HepG2 (cell line): ENCODE data around the gene UTP15. TPM values are rescaled to one million over a fixed set of nuclear protein-coding genes. Genes with fewer than 3 reads are reported as not detected.
A peak's percentile ranks its signal among the peaks of the same experiment; 100 is the strongest.

ENCODE experiments used
- ATF6 ChIP-seq: sonication (generic); formaldehyde crosslinking; conservative IDR thresholded peaks from 2 replicates; pipeline ENCODE4 v1.4.0; 2020; ENCODE audit warnings: missing genetic modification reagents
- BCL6 ChIP-seq: IDR thresholded peaks from 2 replicates; pipeline ENCODE4 v1.6.1; 2016; ENCODE audit warnings: missing genetic modification reagents, missing compliant biosample characterization
- CENPT ChIP-seq: sonication (generic); formaldehyde crosslinking; IDR thresholded peaks from 2 replicates; pipeline ENCODE4 v1.8.0; 2022; ENCODE audit warnings: low read depth, mild to moderate bottlenecking, moderate library complexity, missing genetic modification reagents
- GABPA ChIP-seq, 2 experiments: IDR thresholded peaks; 2 replicates each; pipeline ENCODE4 v1.6.1; 2011 to 2016; ENCODE audit warnings: low read depth in 2 of 2, low read length in 1 of 2, missing biosample characterization in 1 of 2, missing genetic modification characterization in 1 of 2
- GATAD2A ChIP-seq: IDR thresholded peaks from 2 replicates; pipeline ENCODE4 v1.6.1; 2016
- HMGXB4 ChIP-seq, 2 experiments: sonication (generic) in 1 of 2; formaldehyde crosslinking in 1 of 2; IDR thresholded peaks; 2 replicates each; pipeline versions ENCODE4 v1.4.0 to v1.6.1; 2018 to 2020; ENCODE audit warnings: missing genetic modification reagents in 2 of 2, borderline replicate concordance in 1 of 2, low read depth in 1 of 2, mild to moderate bottlenecking in 1 of 2, missing biosample characterization in 1 of 2
- KDM5A ChIP-seq: fragments of 200-600 bp; sonication (generic); IDR thresholded peaks from 2 replicates; pipeline ENCODE4 v1.7.0; 2018; ENCODE audit warnings: antibody characterized with exemption, mild to moderate bottlenecking, low read length, borderline replicate concordance
- MED8 ChIP-seq: sonication (generic); formaldehyde crosslinking; IDR thresholded peaks from 2 replicates; pipeline ENCODE4 v1.8.1; 2023; ENCODE audit warnings: mild to moderate bottlenecking, missing genetic modification reagents; ENCODE audit not compliant: insufficient replicate concordance
- NFKBIZ ChIP-seq: IDR thresholded peaks from 2 replicates; pipeline ENCODE4 v1.6.1; 2018; ENCODE audit warnings: missing genetic modification reagents, missing compliant biosample characterization
- NONO ChIP-seq, 2 experiments: fragments of 450-650 bp in 1 of 2; sonication (generic) in 1 of 2; formaldehyde crosslinking in 1 of 2; IDR thresholded peaks in 1 of 2; conservative IDR thresholded peaks in 1 of 2; 2 replicates each; pipeline versions ENCODE4 v1.6.1 to v1.8.0; 2017 to 2022; ENCODE audit warnings: mild to moderate bottlenecking in 1 of 2, missing genetic modification reagents in 1 of 2, moderate library complexity in 1 of 2
- PHF8 ChIP-seq: sonication (generic); formaldehyde crosslinking; IDR thresholded peaks from 2 replicates; pipeline ENCODE4 v1.5.0; 2020; ENCODE audit warnings: missing genetic modification reagents
- RBM22 ChIP-seq: fragments of 200-400 bp; formaldehyde crosslinking; optimal IDR thresholded peaks from 2 replicates; pipeline ENCODE3; 2017; ENCODE audit warnings: mild to moderate bottlenecking, low read length, moderate library complexity
- ZNF20 ChIP-seq: sonication (generic); formaldehyde crosslinking; IDR thresholded peaks from 2 replicates; pipeline ENCODE4 v1.4.0; 2020; ENCODE audit warnings: mild to moderate bottlenecking, moderate library complexity, missing genetic modification reagents
- ZNF224 ChIP-seq: sonication (generic); formaldehyde crosslinking; IDR thresholded peaks from 2 replicates; pipeline ENCODE4 v1.5.0; 2020; ENCODE audit warnings: mild to moderate bottlenecking, missing genetic modification reagents
- ZNF567 ChIP-seq: sonication (generic); formaldehyde crosslinking; IDR thresholded peaks from 2 replicates; pipeline ENCODE4 v1.8.1; 2023; ENCODE audit warnings: mild to moderate bottlenecking, missing genetic modification reagents, borderline replicate concordance
- ZNF570 ChIP-seq: sonication (generic); formaldehyde crosslinking; IDR thresholded peaks from 2 replicates; pipeline ENCODE4 v1.4.0; 2020; ENCODE audit warnings: mild to moderate bottlenecking, missing genetic modification reagents, borderline replicate concordance
- ZNF574 ChIP-seq: sonication (generic); formaldehyde crosslinking; IDR thresholded peaks from 2 replicates; pipeline ENCODE4 v1.4.0; 2020; ENCODE audit warnings: missing genetic modification reagents
- ZNF614 ChIP-seq: IDR thresholded peaks from 2 replicates; pipeline ENCODE4 v1.6.1; 2018; ENCODE audit warnings: missing biosample characterization, missing genetic modification reagents, inconsistent platforms, borderline replicate concordance
- ZNF652 ChIP-seq: IDR thresholded peaks from 2 replicates; pipeline ENCODE4 v1.6.1; 2016; ENCODE audit warnings: low read depth, borderline replicate concordance
- ZNF891 ChIP-seq: sonication (generic); formaldehyde crosslinking; IDR thresholded peaks from 2 replicates; pipeline ENCODE4 v1.5.0; 2020; ENCODE audit warnings: mild to moderate bottlenecking, missing genetic modification reagents
- ZSCAN9 ChIP-seq: IDR thresholded peaks from 2 replicates; pipeline ENCODE4 v1.6.1; 2016; ENCODE audit warnings: borderline replicate concordance
- polyA plus RNA-seq, 8 experiments: library from polyadenylated mRNA; depleted of rRNA in 3 of 8; stranded (reverse) in 7 of 8; unstranded in 1 of 8; fragments of >200 nt; fragmentation: Illumina TruSeq in 4 of 8; extraction: Trizol in 4 of 8; gene quantifications; 2 replicates each; pipeline versions ENCODE4 v1.2.1 to v1.2.3, GENCODE V29; 2011 to 2016; ENCODE audit warnings: low read depth in 4 of 8, missing spikeins in 1 of 8, mixed read lengths in 1 of 8; ENCODE audit not compliant: insufficient read depth in 1 of 8
- total RNA-seq, 5 experiments: library from RNA; depleted of rRNA; stranded (reverse); fragments of >200 nt; fragmentation: Illumina TruSeq; extraction: Trizol; gene quantifications; 2 replicates each; pipeline ENCODE4 v1.2.3, GENCODE V29; 2016; ENCODE audit warnings: low read depth in 1 of 5

The UTP15 gene
- total and polyA plus RNA-seq, 2 of the 13 experiments (the other 11 are each of a cell fraction or from before 2014, with no cell fraction given), result 7.3 to 35.8 TPM

GRCh38 chr5:73623901-73624404 is 58.4 kb downstream of the UTP15 start (continued):
- TF ChIP-seq HMGXB4 (CRISPR knock-in tag; IDR thresholded peaks at IDR 0.05; ENCODE audit: borderline replicate concordance in 1 of 2, low read depth in 1 of 2), result no peak; a peak in 1 of 4 replicates
- no peak for TF ChIP-seq GABPA (IDR thresholded peaks at IDR 0.05; ENCODE audit: low read depth, low read length)
- peak; percentile 56; the same call in 1 of the 2 replicates for TF ChIP-seq GABPA (CRISPR knock-in tag; IDR thresholded peaks at IDR 0.05; ENCODE audit: low read depth)
- peak; percentile 94 for TF ChIP-seq MED8 (CRISPR knock-in tag)
- no peak for TF ChIP-seq PHF8 (CRISPR knock-in tag)
- TF ChIP-seq ZNF567 (CRISPR knock-in tag), result no peak
- TF ChIP-seq ZNF652, result peak; percentile 61; the same call in 1 of the 2 replicates
- no peak for TF ChIP-seq ATF6 (CRISPR knock-in tag)
- TF ChIP-seq ZNF20 (CRISPR knock-in tag), result no peak
- no peak for TF ChIP-seq ZNF891 (CRISPR knock-in tag)
- no peak for TF ChIP-seq ZNF224 (CRISPR knock-in tag)
- peak; percentile 97 for TF ChIP-seq BCL6
- no peak for TF ChIP-seq NONO (IDR thresholded peaks at IDR 0.05)
- peak; percentile 85 for TF ChIP-seq NONO (CRISPR knock-in tag; conservative IDR thresholded peaks at IDR 0.05)
- TF ChIP-seq ZNF574, result peak; percentile 48; the same call in 1 of the 2 replicates
- no peak for TF ChIP-seq ZNF570
- TF ChIP-seq KDM5A, result no peak; the same call in 1 of the 2 replicates
- no peak for TF ChIP-seq ZSCAN9
- peak; percentile 96 for TF ChIP-seq NFKBIZ (CRISPR knock-in tag)
- TF ChIP-seq RBM22, result no peak
- peak; percentile 21; the same call in 1 of the 2 replicates for TF ChIP-seq ZNF614
- no peak for TF ChIP-seq CENPT
- peak; percentile 98 for TF ChIP-seq GATAD2A
